H1 (cell line): Measurements from ENCODE around the gene ZC4H2. TPM values are rescaled to one million over a fixed set of nuclear protein-coding genes. Genes with fewer than 3 reads are reported as not detected.

ENCODE experiments used
- CTCF ChIA-PET: fragments of 300-600 bp; sonication (Branson Sonifier 250); formaldehyde crosslinking; loops from one replicate; lab custom pipeline; 2021; ENCODE audit not compliant: partially characterized antibody; lab: Charles Lee
- POLR2A ChIA-PET: fragments of 300-600 bp; sonication (Branson Sonifier 250); formaldehyde crosslinking; loops from one replicate; lab custom pipeline; 2021; ENCODE audit warnings: inconsistent platforms; ENCODE audit not compliant: partially characterized antibody; lab: Charles Lee
- DNase-seq, 2 experiments: peaks; one replicate each; pipeline versions ENCODE4 v3.0.0 to v3.0.0-alpha.2; 2010 to 2022; ENCODE audit warnings: low spot score in 2 of 2, low read depth in 1 of 2, mixed read lengths in 1 of 2
- FAIRE-seq: peaks from 2 replicates; lab custom pipeline; 2011; peaks lifted over from hg19 to GRCh38; lab: Jason Lieb, UNC
- H2AFZ ChIP-seq: 2 replicates; pipeline ENCODE4 v1.8.1; 2012; ENCODE audit warnings: low read length, inconsistent platforms
- H2AK5ac ChIP-seq: 2 replicates; pipeline ENCODE4 v1.6.1; 2013; ENCODE audit warnings: low read depth, low read length
- H2BK120ac ChIP-seq: replicated peaks from 2 replicates; pipeline ENCODE3; 2013; ENCODE audit warnings: low read depth, low read length, inconsistent platforms
- H2BK12ac ChIP-seq: 2 replicates; pipeline ENCODE4 v1.6.1; 2013; ENCODE audit warnings: low read depth, low read length
- H2BK15ac ChIP-seq: 2 replicates; pipeline ENCODE4 v1.6.1; 2013; ENCODE audit warnings: low read length
- H2BK20ac ChIP-seq: 2 replicates; pipeline ENCODE4 v1.6.1; 2013; ENCODE audit warnings: low read length
- H2BK5ac ChIP-seq: 2 replicates; pipeline ENCODE4 v1.6.1; 2013; ENCODE audit warnings: low read depth, low read length
- H3K14ac ChIP-seq: 2 replicates; pipeline ENCODE4 v1.6.1; 2013; ENCODE audit warnings: inconsistent platforms; ENCODE audit not compliant: insufficient read length
- H3K18ac ChIP-seq: 2 replicates; pipeline ENCODE4 v1.6.1; 2013; ENCODE audit warnings: low read length; ENCODE audit errors: extremely low read depth
- H3K23ac ChIP-seq: 2 replicates; pipeline ENCODE4 v1.6.1; 2013; ENCODE audit warnings: inconsistent platforms; ENCODE audit not compliant: insufficient read length
- H3K23me2 ChIP-seq: 2 replicates; pipeline ENCODE4 v1.6.1; 2013; ENCODE audit warnings: low read depth, low read length
- H3K27ac ChIP-seq: 2 replicates; pipeline ENCODE4 v1.6.1; 2011; ENCODE audit warnings: low read depth, low read length, inconsistent platforms
- H3K27me3 ChIP-seq, 4 experiments: replicated peaks in 1 of 4; 1 replicate in 1 of 4; 2 replicates in 3 of 4; pipeline versions ENCODE4 v1.6.1 to v1.8.1; 2011 to 2013; ENCODE audit warnings: low read length in 3 of 4, mild to moderate bottlenecking in 3 of 4, inconsistent platforms in 2 of 4, mixed read lengths in 2 of 4, moderate library complexity in 1 of 4; ENCODE audit not compliant: control insufficient read depth in 3 of 4, insufficient read depth in 3 of 4; ENCODE audit errors: extremely low read depth in 1 of 4
- H3K36me3 ChIP-seq, 4 experiments: 2 replicates each; pipeline versions ENCODE4 v1.6.1 to v1.8.1; 2011 to 2013; ENCODE audit warnings: mild to moderate bottlenecking in 4 of 4, low read length in 3 of 4, moderate library complexity in 2 of 4, control low read depth in 1 of 4, inconsistent platforms in 1 of 4; ENCODE audit not compliant: insufficient read depth in 4 of 4, control insufficient read depth in 2 of 4
- H3K4ac ChIP-seq: replicated peaks from 2 replicates; pipeline ENCODE3; 2013; ENCODE audit warnings: low read length, low read depth, mixed read lengths, inconsistent platforms; ENCODE audit not compliant: insufficient read length
- H3K4me1 ChIP-seq, 4 experiments: replicated peaks in 1 of 4; 1 replicate in 1 of 4; 2 replicates in 3 of 4; pipeline versions ENCODE4 v1.6.1 to v1.8.1; 2011 to 2013; ENCODE audit warnings: low read length in 3 of 4, inconsistent platforms in 2 of 4, mixed read lengths in 1 of 4; ENCODE audit not compliant: insufficient read depth in 4 of 4, control insufficient read depth in 3 of 4
- H3K4me2 ChIP-seq, 2 experiments: 2 replicates each; pipeline versions ENCODE4 v1.6.1 to v1.8.1; 2011 to 2013; ENCODE audit warnings: low read depth in 2 of 2, low read length in 2 of 2, control low read depth in 1 of 2, inconsistent platforms in 1 of 2, mild to moderate bottlenecking in 1 of 2; ENCODE audit not compliant: insufficient read depth in 1 of 2
- H3K4me3 ChIP-seq, 4 experiments: fragments of 200-600, 300-600 bp in 1 of 4; sonication (generic), shearing (Covaris generic), sonication (Bioruptor Twin) in 1 of 4; 2 replicates each; pipeline versions ENCODE4 v1.5.1 to v1.8.1; 2011 to 2016; ENCODE audit warnings: low read length in 4 of 4, low read depth in 3 of 4, control low read depth in 2 of 4, inconsistent platforms in 2 of 4, mild to moderate bottlenecking in 2 of 4, mixed read lengths in 1 of 4, moderate library complexity in 1 of 4; ENCODE audit not compliant: insufficient read depth in 2 of 4; ENCODE audit errors: extremely low read depth in 1 of 4
- H3K56ac ChIP-seq: replicated peaks from 2 replicates; pipeline ENCODE3; 2013; ENCODE audit warnings: low read depth, mild to moderate bottlenecking, mixed read lengths, low read length, inconsistent platforms; ENCODE audit not compliant: insufficient read length
- H3K79me1 ChIP-seq: 2 replicates; pipeline ENCODE4 v1.6.1; 2013; ENCODE audit warnings: low read depth, low read length, control low read depth
- H3K79me2 ChIP-seq, 2 experiments: 2 replicates each; pipeline versions ENCODE4 v1.6.1 to v1.8.1; 2012 to 2013; ENCODE audit warnings: low read length in 2 of 2, mild to moderate bottlenecking in 2 of 2, inconsistent platforms in 1 of 2; ENCODE audit not compliant: insufficient read depth in 2 of 2, control insufficient read depth in 1 of 2
- H3K9ac ChIP-seq, 4 experiments: replicated peaks in 1 of 4; 1 replicate in 1 of 4; 2 replicates in 3 of 4; pipeline versions ENCODE4 v1.6.1 to v1.8.1; 2011 to 2013; ENCODE audit warnings: low read depth in 3 of 4, low read length in 3 of 4, control low read depth in 2 of 4, mild to moderate bottlenecking in 2 of 4, moderate library complexity in 2 of 4, inconsistent platforms in 1 of 4; ENCODE audit errors: extremely low read depth in 1 of 4
- H3K9me3 ChIP-seq, 2 experiments: 2 replicates each; pipeline versions ENCODE4 v1.6.1 to v1.8.1; 2012 to 2013; ENCODE audit warnings: mild to moderate bottlenecking in 2 of 2, moderate library complexity in 2 of 2, control low read depth in 1 of 2, inconsistent platforms in 1 of 2, low read depth in 1 of 2, low read length in 1 of 2, mixed read lengths in 1 of 2; ENCODE audit not compliant: insufficient read depth in 2 of 2
- H4K20me1 ChIP-seq, 2 experiments: replicated peaks in 1 of 2; 2 replicates each; pipeline versions ENCODE3 to v1.8.1; 2011 to 2013; ENCODE audit warnings: inconsistent platforms in 2 of 2, low read length in 2 of 2, mild to moderate bottlenecking in 1 of 2; ENCODE audit not compliant: insufficient read depth in 2 of 2, control insufficient read depth in 1 of 2
- H4K5ac ChIP-seq: 2 replicates; pipeline ENCODE4 v1.6.1; 2013; ENCODE audit warnings: low read length, low read depth, mixed read lengths, inconsistent platforms; ENCODE audit not compliant: insufficient read length
- H4K8ac ChIP-seq: 2 replicates; pipeline ENCODE4 v1.8.0; 2013; ENCODE audit warnings: mild to moderate bottlenecking, moderate library complexity, low read length, inconsistent platforms; ENCODE audit not compliant: insufficient read depth; ENCODE audit errors: extremely low read depth
- H4K91ac ChIP-seq: replicated peaks from 2 replicates; pipeline ENCODE3; 2013; ENCODE audit warnings: low read length, mixed read lengths, inconsistent platforms; ENCODE audit not compliant: insufficient read length
- ASH2L ChIP-seq: fragments of 200-600, 300-600 bp; sonication (generic); IDR thresholded peaks from one replicate; pipeline ENCODE4 v1.7.1; 2017; ENCODE audit warnings: low read length
- CHD2 ChIP-seq: IDR thresholded peaks from 2 replicates; pipeline ENCODE4 v1.6.1; 2012; ENCODE audit warnings: low read length, improper control_type of control experiment
- CREB1 ChIP-seq: IDR thresholded peaks from 2 replicates; pipeline ENCODE4 v1.6.1; 2012; ENCODE audit warnings: inconsistent platforms
- CTBP2 ChIP-seq: IDR thresholded peaks from 2 replicates; pipeline ENCODE4 v1.7.0; 2011; ENCODE audit warnings: borderline replicate concordance, mild to moderate bottlenecking, moderate library complexity, mixed read lengths, low read length; ENCODE audit not compliant: insufficient read depth, insufficient read length
- EP300 ChIP-seq, 2 experiments: IDR thresholded peaks; 1 replicate in 1 of 2; 2 replicates in 1 of 2; pipeline ENCODE4 v1.6.1; 2011 to 2012; ENCODE audit warnings: low read depth in 2 of 2, low read length in 2 of 2, mild to moderate bottlenecking in 2 of 2, borderline replicate concordance in 1 of 2, inconsistent platforms in 1 of 2, moderate library complexity in 1 of 2
- MAFK ChIP-seq: IDR thresholded peaks from 2 replicates; pipeline ENCODE4 v1.6.1; 2012; ENCODE audit warnings: low read depth, mild to moderate bottlenecking, improper control_type of control experiment, low read length
- NANOG ChIP-seq: IDR thresholded peaks from 2 replicates; pipeline ENCODE4 v1.6.1; 2011; ENCODE audit warnings: low read length, low read depth, mild to moderate bottlenecking, inconsistent platforms; ENCODE audit not compliant: insufficient read depth, poor library complexity, severe bottlenecking
- RNF2 ChIP-seq: fragments of 200-900, 300-1000 bp; sonication (generic); IDR thresholded peaks from 2 replicates; pipeline ENCODE4 v1.7.1; 2016; ENCODE audit warnings: borderline replicate concordance, low read depth, mild to moderate bottlenecking, antibody characterized with exemption, low read length; ENCODE audit not compliant: poor library complexity, severe bottlenecking; ENCODE audit errors: missing control alignments
- RXRA ChIP-seq: IDR thresholded peaks from 2 replicates; pipeline ENCODE4 v1.6.1; 2011; ENCODE audit warnings: low read depth, mild to moderate bottlenecking, low read length, moderate library complexity; ENCODE audit not compliant: insufficient read depth
- SP1 ChIP-seq: IDR thresholded peaks from 2 replicates; pipeline ENCODE4 v1.6.1; 2011; ENCODE audit warnings: low read depth, low read length
- SP2 ChIP-seq: IDR thresholded peaks from 2 replicates; pipeline ENCODE4 v1.6.1; 2012; ENCODE audit warnings: mild to moderate bottlenecking, low read length, inconsistent platforms
- TAF7 ChIP-seq: optimal IDR thresholded peaks from 2 replicates; pipeline ENCODE3; 2011; ENCODE audit warnings: low read depth, mild to moderate bottlenecking, inconsistent platforms, low read length, moderate library complexity, borderline replicate concordance
- TEAD4 ChIP-seq: IDR thresholded peaks from 2 replicates; pipeline ENCODE4 v1.6.1; 2012; ENCODE audit warnings: low read depth, low read length, inconsistent platforms, mixed read lengths
- polyA plus RNA-seq, 7 experiments: library from polyadenylated mRNA; depleted of rRNA in 3 of 7; stranded (reverse) in 5 of 7; unstranded in 2 of 7; fragments of >200 nt in 5 of 7; fragments of 200-250 nt in 2 of 7; gene quantifications; 1 replicate in 5 of 7; 2 replicates in 1 of 7; 4 replicates in 1 of 7; pipeline versions ENCODE4 v1.2.1 to v1.2.3, GENCODE V29; 2011 to 2013; ENCODE audit warnings: missing spikeins in 2 of 7, mixed read lengths in 2 of 7
- total RNA-seq: library from RNA; stranded (reverse); fragmentation: NEBNext Ultra II Directional; extraction: Animal tissue kit (Norgen Biotek cat#: 25700); gene quantifications from 2 replicates; pipeline ENCODE4 v1.2.1, GENCODE V29; 2021
- TF ChIP-seq, protein P1 (sequence below): IDR thresholded peaks from 2 replicates; pipeline ENCODE4 v1.6.1; 2011; ENCODE audit warnings: low read length, improper control_type of control experiment

ZC4H2 gene
- total and polyA plus RNA-seq, 2 of the 8 experiments (the other 6 are each of a cell fraction or from before 2014, with no cell fraction given), result 25.9 to 29.3 TPM

DNA sequence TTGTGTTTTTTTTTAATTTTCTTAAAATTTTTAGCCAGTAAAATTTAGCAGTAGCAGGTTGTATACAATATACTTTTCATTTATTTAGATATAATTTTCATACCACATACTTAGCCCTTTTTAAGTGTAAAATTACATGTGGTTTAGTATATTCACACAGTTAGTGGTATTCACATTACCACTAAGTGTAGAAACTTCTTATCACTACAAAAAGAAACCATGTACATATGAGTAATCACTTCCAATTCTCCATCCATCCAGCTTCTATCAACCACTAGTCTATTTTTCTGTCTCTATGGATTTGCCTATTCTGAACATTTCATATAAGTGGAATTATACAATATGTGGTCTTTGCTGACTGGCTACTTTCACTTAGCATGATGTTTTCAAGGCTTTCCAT, 109.0 kb downstream of the ZC4H2 start:
- no peak overlapping the region for H3K4me3 ChIP-seq
- no peaks in the 10 kb centered on the region for H4K20me1 ChIP-seq
- H3K79me1 ChIP-seq, result no peaks in the 10 kb centered on the region
- DNase-seq (no peak), FAIRE-seq (no peak)
- no peak overlapping the region for H2AK5ac ChIP-seq
- H2BK20ac ChIP-seq, result no peak overlapping the region
- no peaks in the 10 kb centered on the region for H3K27me3 ChIP-seq
- H3K18ac ChIP-seq, result no peak overlapping the region
- no peak overlapping the region for H4K8ac ChIP-seq
- H3K14ac ChIP-seq, result no peak overlapping the region
- H3K4me2 ChIP-seq, result no peak overlapping the region
- H2BK12ac ChIP-seq, result no peak overlapping the region
- H2BK120ac ChIP-seq, result no peak overlapping the region
- H3K36me3 ChIP-seq, result no peaks in the 10 kb centered on the region
- no peak overlapping the region for H2BK5ac ChIP-seq
- H3K9ac ChIP-seq, result no peak overlapping the region
- no peak overlapping the region for H3K56ac ChIP-seq
- no peak overlapping the region for H3K23ac ChIP-seq
- H3K27ac ChIP-seq, result no peak overlapping the region
- no peaks in the 10 kb centered on the region for H3K23me2 ChIP-seq
- H2AFZ ChIP-seq, result no peak overlapping the region
- H3K4ac ChIP-seq, result no peak overlapping the region
- H3K9me3 ChIP-seq, result no peaks in the 10 kb centered on the region
- H3K4me1 ChIP-seq, result no peaks in the 10 kb centered on the region
- no peak overlapping the region for H2BK15ac ChIP-seq
- ChIA-PET CTCF (no interaction called here), POLR2A (no interaction called here)
- no peak overlapping the region for H4K5ac ChIP-seq
- H3K79me2 ChIP-seq, result no peaks in the 10 kb centered on the region
- H4K91ac ChIP-seq, result no peak overlapping the region
- TF ChIP-seq CHD2 (no peak), TAF7 (no peak), ASH2L (no peak), TEAD4 (no peak), CREB1 (no peak), SP2 (no peak), CTBP2 (no peak), EP300 (IDR thresholded peaks at IDR 0.05; ENCODE audit: borderline replicate concordance in 1 of 2, low read depth in 2 of 2, low read length in 2 of 2) (no peak), RNF2 (no peak), SP1 (no peak), NANOG (no peak), RXRA (no peak), MAFK (no peak)
- TF ChIP-seq, protein P1, sequence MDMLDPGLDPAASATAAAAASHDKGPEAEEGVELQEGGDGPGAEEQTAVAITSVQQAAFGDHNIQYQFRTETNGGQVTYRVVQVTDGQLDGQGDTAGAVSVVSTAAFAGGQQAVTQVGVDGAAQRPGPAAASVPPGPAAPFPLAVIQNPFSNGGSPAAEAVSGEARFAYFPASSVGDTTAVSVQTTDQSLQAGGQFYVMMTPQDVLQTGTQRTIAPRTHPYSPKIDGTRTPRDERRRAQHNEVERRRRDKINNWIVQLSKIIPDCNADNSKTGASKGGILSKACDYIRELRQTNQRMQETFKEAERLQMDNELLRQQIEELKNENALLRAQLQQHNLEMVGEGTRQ, result no peak
